Esophagus muscularis mucosa (tissue), 4 donors: Measurements from ENCODE around the gene RGP1. TPM values are rescaled to one million over a fixed set of nuclear protein-coding genes. Genes with fewer than 3 reads are reported as not detected.
A peak's percentile ranks its signal among the peaks of the same experiment; 100 is the strongest.

Experiments used
- DNase-seq: peaks from one replicate; pipeline ENCODE4 v3.0.0-alpha.2; 2017; ENCODE audit errors: extremely low spot score
- H3K27ac ChIP-seq, 4 donors: fragments of 200-600 bp; sonication (generic); replicated peaks in 1 of 4; 1 replicate in 3 of 4; 2 replicates in 1 of 4; pipeline ENCODE4 v1.5.1; 2016 to 2019; ENCODE audit warnings: mild to moderate bottlenecking in 1 of 4
- H3K27me3 ChIP-seq, 4 donors: fragments of 200-600 bp; sonication (generic); one replicate each; pipeline versions ENCODE4 v1.5.1 to v1.6.0; 2016 to 2019
- H3K36me3 ChIP-seq, 4 donors: fragments of 200-600 bp; sonication (generic); one replicate each; pipeline ENCODE4 v1.5.1; 2016 to 2019
- H3K4me1 ChIP-seq, 4 donors: fragments of 200-600 bp; sonication (generic); one replicate each; pipeline ENCODE4 v1.5.1; 2016 to 2019
- H3K4me3 ChIP-seq, 4 donors: fragments of 200-600 bp; sonication (generic); 1 replicate in 2 of 4; 2 replicates in 2 of 4; pipeline ENCODE4 v1.5.1; 2016 to 2019; ENCODE audit warnings: mild to moderate bottlenecking in 4 of 4, moderate library complexity in 1 of 4
- H3K9me3 ChIP-seq, 4 donors: fragments of 200-600 bp; sonication (generic); 1 replicate in 3 of 4; 2 replicates in 1 of 4; pipeline ENCODE4 v1.5.1; 2016 to 2019
- CTCF ChIP-seq, 3 experiments: fragments of 200-600 bp in 2 of 3; fragments of 450-650 bp in 1 of 3; sonication (generic) in 2 of 3; IDR thresholded peaks; one replicate each; pipeline ENCODE4 v1.5.1; 2017 to 2019; ENCODE audit warnings: antibody characterized with exemption in 3 of 3, mild to moderate bottlenecking in 2 of 3, moderate library complexity in 1 of 3
- EP300 ChIP-seq: sonication (generic); formaldehyde crosslinking; IDR thresholded peaks from one replicate; pipeline ENCODE4 v1.6.1; 2017; ENCODE audit warnings: antibody characterized with exemption
- POLR2A ChIP-seq: fragments of 450-650 bp; IDR thresholded peaks from one replicate; pipeline ENCODE4 v1.6.1; 2017; ENCODE audit warnings: antibody characterized with exemption, moderate library complexity, mild to moderate bottlenecking, low read depth
- POLR2AphosphoS5 ChIP-seq, 2 donors: sonication (generic); formaldehyde crosslinking; IDR thresholded peaks; one replicate each; pipeline ENCODE4 v1.6.1; 2017; ENCODE audit warnings: antibody characterized with exemption in 2 of 2
- WGBS: methylation state at CpG from one replicate; pipeline ENCODE4 v1.1.5; 2018; 5-methylcytosine and 5-hydroxymethylcytosine counted together
- intact Hi-C: fragments of 100-400 bp; cut with DNase I; formaldehyde crosslinking; loops from one replicate; pipeline ENCODE4 v1.15.1; 2023
- total RNA-seq, 4 donors: library from RNA; depleted of rRNA; stranded (reverse); fragments of >200 nt; gene quantifications; one replicate each; pipeline versions ENCODE4 v1.1.0 to v1.2.1, GENCODE V29; 2016

Gene RGP1
- total RNA-seq, 4 donors from 2014 or later: 22.0 to 31.8 (median 26.8) TPM

- H3K4me1 ChIP-seq: peaks cover 56 to 78% (median 73%) of the 10 kb centered on the region in 4 donors
- H3K27me3 ChIP-seq: no peaks in the 10 kb centered on the region
- H3K36me3 ChIP-seq: peaks cover 24 to 31% (median 30%) of the 10 kb centered on the region in 4 donors
- under 1% methylated on average over 38 of the region's 49 CpGs for WGBS
- H3K4me3 ChIP-seq: peak within 1 kb of the TSS; percentile 81 to 96 (median 86)
- intact Hi-C loops: no loop called here
- H3K27ac ChIP-seq: peak within 1 kb of the TSS; percentile 97 to 99 (median 99)
- TF ChIP-seq POLR2AphosphoS5 (IDR thresholded peaks at IDR 0.05) (peak in 1 of 2 donors; percentile 97), CTCF (IDR thresholded peaks at IDR 0.05) (peak in 1 of 3 experiments; percentile 7), EP300 (peak; percentile 12), POLR2A (peak; percentile 53)
- H3K9me3 ChIP-seq: no peaks in the 10 kb centered on the region
- peak; percentile 99 for DNase-seq
These were observed 16.8 kb upstream of the RGP1 start, which contains the start of the genes CREB3 and TLN1 for GRCh38 chr9:35732185-35732799. Gene CREB3 (plus strand): TSS chr9:35732666. CDS start chr9:35732773, 107 bp downstream. Gene TLN1 (minus strand): TSS chr9:35732195. CDS start chr9:35725694, 6,501 bp downstream.

- Histone ChIP-seq H3K36me3 (peaks cover 30 to 38% (median 37%) of the 10 kb centered on the region in 4 donors), H3K4me1 (peaks cover 49 to 74% (median 66%) of the 10 kb centered on the region in 4 donors), H3K4me3 (peak overlapping the region; percentile 81 to 96 (median 86)), H3K27ac (peak overlapping the region; percentile 97 to 99 (median 99)), H3K27me3 (no peaks in the 10 kb centered on the region), H3K9me3 (no peaks in the 10 kb centered on the region)
- no peak for DNase-seq
- intact Hi-C loops: no loop called here
- 1% methylated on average over 10 of the region's 14 CpGs for WGBS
- TF ChIP-seq POLR2AphosphoS5 (IDR thresholded peaks at IDR 0.05): no peak
- no peak for TF ChIP-seq POLR2A
- TF ChIP-seq CTCF (IDR thresholded peaks at IDR 0.05): no peak
- no peak for TF ChIP-seq EP300
These were observed 16.1 kb upstream of the RGP1 start for GRCh38 chr9:35732800-35733541.

GRCh38 chr9:35734096-35734495 is 15.0 kb upstream of the RGP1 start:
- DNase-seq: no peak
- Histone ChIP-seq H3K9me3 (no peaks in the 10 kb centered on the region), H3K36me3 (peaks cover 42 to 49% (median 48%) of the 10 kb centered on the region in 4 donors), H3K27me3 (no peaks in the 10 kb centered on the region), H3K27ac (peak overlapping the region; percentile 97 to 99 (median 99)), H3K4me1 (peaks cover 38 to 63% (median 55%) of the 10 kb centered on the region in 4 donors), H3K4me3 (no peak overlapping the region)
- intact Hi-C loops: no loop called here
- WGBS: 91% methylated on average over 3 of the region's 3 CpGs
- TF ChIP-seq CTCF (IDR thresholded peaks at IDR 0.05) (no peak), POLR2AphosphoS5 (IDR thresholded peaks at IDR 0.05) (no peak), POLR2A (no peak), EP300 (no peak)

GRCh38 chr9:35736201-35736633 is 12.9 kb upstream of the RGP1 start:
- Histone ChIP-seq H3K9me3 (no peaks in the 10 kb centered on the region), H3K27ac (peak overlapping the region; percentile 46 to 99 (median 80)), H3K27me3 (no peaks in the 10 kb centered on the region), H3K36me3 (peaks cover 63 to 70% (median 69%) of the 10 kb centered on the region in 4 donors), H3K4me3 (no peak overlapping the region), H3K4me1 (peaks cover 17 to 42% (median 36%) of the 10 kb centered on the region in 4 donors)
- intact Hi-C loops: loop anchor here (5.0 kb wide), 1 partner anchor 129 kb away; the partner anchor contains the start of gene TESK1
- peak; percentile 70 to 86 (median 73) for TF ChIP-seq CTCF (IDR thresholded peaks at IDR 0.05)
- TF ChIP-seq POLR2AphosphoS5 (IDR thresholded peaks at IDR 0.05): peak in 1 of 2 donors; percentile 45
- TF ChIP-seq POLR2A: no peak
- WGBS: 0% methylated on average over 1 of the region's 5 CpGs
- DNase-seq: no peak
